Sigmoid colon (tissue), 7 donors: ENCODE data around the gene SORCS2. TPM values are rescaled to one million over a fixed set of nuclear protein-coding genes. Genes with fewer than 3 reads are reported as not detected.

Experiments
- DNase-seq: peaks from one replicate; pipeline ENCODE4 v3.0.0-alpha.2; 2019
- H3K27ac ChIP-seq, 4 donors: fragments of 200-600 bp; sonication (generic); one replicate each; pipeline ENCODE4 v1.5.1; 2016 to 2019; ENCODE audit warnings: mild to moderate bottlenecking in 1 of 4
- H3K27me3 ChIP-seq, 3 donors: fragments of 200-600 bp; sonication (generic); one replicate each; pipeline ENCODE4 v1.5.1; 2019; ENCODE audit warnings: mild to moderate bottlenecking in 1 of 3
- H3K36me3 ChIP-seq, 4 donors: fragments of 200-600 bp; sonication (generic); one replicate each; pipeline ENCODE4 v1.5.1; 2016 to 2019
- H3K4me1 ChIP-seq, 4 donors: fragments of 200-600 bp; sonication (generic); one replicate each; pipeline ENCODE4 v1.5.1; 2017 to 2019
- H3K4me3 ChIP-seq, 4 donors: fragments of 200-600 bp; sonication (generic); one replicate each; pipeline ENCODE4 v1.5.1; 2017 to 2019; ENCODE audit warnings: mild to moderate bottlenecking in 2 of 4, moderate library complexity in 1 of 4
- H3K9me3 ChIP-seq, 4 donors: fragments of 200-600 bp in 3 of 4; sonication (generic) in 3 of 4; one replicate each; pipeline versions ENCODE4 v1.5.1 to v1.6.1; 2013 to 2019
- EP300 ChIP-seq, 4 donors: sonication (generic); formaldehyde crosslinking; IDR thresholded peaks; one replicate each; pipeline ENCODE4 v1.6.1; 2017; ENCODE audit warnings: antibody characterized with exemption in 4 of 4
- POLR2A ChIP-seq, 2 donors: fragments of 450-650 bp; IDR thresholded peaks; one replicate each; pipeline ENCODE4 v1.6.1; 2016; ENCODE audit warnings: antibody characterized with exemption in 2 of 2, mild to moderate bottlenecking in 2 of 2, moderate library complexity in 2 of 2
- POLR2AphosphoS5 ChIP-seq, 4 donors: sonication (generic); formaldehyde crosslinking; IDR thresholded peaks; one replicate each; pipeline ENCODE4 v1.6.1; 2017; ENCODE audit warnings: antibody characterized with exemption in 4 of 4
- WGBS, 2 donors: extraction: QIAGEN DNeasy Blood & Tissue Kit; methylation state at CpG; one replicate each; pipeline ENCODE4 v1.1.7; 2013; 5-methylcytosine and 5-hydroxymethylcytosine counted together
- intact Hi-C: fragments of 100-400 bp; cut with DNase I; formaldehyde crosslinking; loops from one replicate; pipeline ENCODE4 v1.15.1; 2023
- polyA plus RNA-seq, 3 donors: library from polyadenylated mRNA; stranded (reverse); fragments of 200-250 nt; gene quantifications; one replicate each; pipeline ENCODE4 v1.2.3, GENCODE V29; 2013
- total RNA-seq, 4 donors: library from RNA; depleted of rRNA; stranded (reverse); fragments of >200 nt; gene quantifications; one replicate each; pipeline ENCODE4 v1.1.0, GENCODE V29; 2016
- TF ChIP-seq, protein P1 (sequence below), 4 experiments: fragments of 450-650 bp in 3 of 4; fragments of 200-600 bp in 1 of 4; IDR thresholded peaks; one replicate each; pipeline ENCODE4 v1.5.1; 2016 to 2019; ENCODE audit warnings: antibody characterized with exemption in 4 of 4, mild to moderate bottlenecking in 3 of 4, moderate library complexity in 2 of 4
- donor health status: healthy with polysubstance abuse.
- donor health status: Bipolar disorder and iron deficiency.
- donor health status: healthy.

Gene SORCS2
- total and polyA plus RNA-seq, 7 donors: 1.8 to 6.4 (median 3.9) TPM; not detected in 2

DNA sequence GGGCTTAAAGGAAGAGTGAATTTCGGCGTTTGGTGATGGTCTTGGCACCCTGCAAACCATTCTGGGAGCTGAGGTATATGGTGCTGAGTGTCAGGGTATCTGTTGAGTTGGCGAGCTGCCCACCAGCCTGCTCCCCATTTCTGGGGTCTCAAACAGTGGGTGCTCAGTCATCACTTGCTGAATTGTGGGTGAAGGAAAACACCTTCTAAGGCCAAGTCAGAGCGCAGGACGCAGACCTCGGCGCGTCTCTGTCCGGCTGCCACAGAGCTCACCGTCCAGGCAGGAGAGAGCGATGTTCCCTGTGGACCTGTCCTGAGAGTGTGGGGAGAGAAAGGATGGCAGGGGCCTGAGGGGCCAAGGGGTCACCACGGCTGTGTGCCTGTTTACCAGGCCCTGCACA, 111.2 kb downstream of the SORCS2 start:
- Histone ChIP-seq H3K27ac (no peak overlapping the region), H3K9me3 (no peaks in the 10 kb centered on the region), H3K36me3 (no peaks in the 10 kb centered on the region), H3K4me1 (no peaks in the 10 kb centered on the region), H3K27me3 (no peaks in the 10 kb centered on the region), H3K4me3 (no peak overlapping the region)
- DNase-seq: no peak
- 90 to 92% methylated on average over 12 of the region's 12 CpGs for WGBS, 2 donors
- no peak for TF ChIP-seq EP300 (IDR thresholded peaks at IDR 0.05)
- TF ChIP-seq POLR2A (IDR thresholded peaks at IDR 0.05): no peak
- TF ChIP-seq POLR2AphosphoS5 (IDR thresholded peaks at IDR 0.05): no peak
- TF ChIP-seq, protein P1, sequence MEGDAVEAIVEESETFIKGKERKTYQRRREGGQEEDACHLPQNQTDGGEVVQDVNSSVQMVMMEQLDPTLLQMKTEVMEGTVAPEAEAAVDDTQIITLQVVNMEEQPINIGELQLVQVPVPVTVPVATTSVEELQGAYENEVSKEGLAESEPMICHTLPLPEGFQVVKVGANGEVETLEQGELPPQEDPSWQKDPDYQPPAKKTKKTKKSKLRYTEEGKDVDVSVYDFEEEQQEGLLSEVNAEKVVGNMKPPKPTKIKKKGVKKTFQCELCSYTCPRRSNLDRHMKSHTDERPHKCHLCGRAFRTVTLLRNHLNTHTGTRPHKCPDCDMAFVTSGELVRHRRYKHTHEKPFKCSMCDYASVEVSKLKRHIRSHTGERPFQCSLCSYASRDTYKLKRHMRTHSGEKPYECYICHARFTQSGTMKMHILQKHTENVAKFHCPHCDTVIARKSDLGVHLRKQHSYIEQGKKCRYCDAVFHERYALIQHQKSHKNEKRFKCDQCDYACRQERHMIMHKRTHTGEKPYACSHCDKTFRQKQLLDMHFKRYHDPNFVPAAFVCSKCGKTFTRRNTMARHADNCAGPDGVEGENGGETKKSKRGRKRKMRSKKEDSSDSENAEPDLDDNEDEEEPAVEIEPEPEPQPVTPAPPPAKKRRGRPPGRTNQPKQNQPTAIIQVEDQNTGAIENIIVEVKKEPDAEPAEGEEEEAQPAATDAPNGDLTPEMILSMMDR (IDR thresholded peaks at IDR 0.05): no peak
- intact Hi-C loops: no loop called here

DNA sequence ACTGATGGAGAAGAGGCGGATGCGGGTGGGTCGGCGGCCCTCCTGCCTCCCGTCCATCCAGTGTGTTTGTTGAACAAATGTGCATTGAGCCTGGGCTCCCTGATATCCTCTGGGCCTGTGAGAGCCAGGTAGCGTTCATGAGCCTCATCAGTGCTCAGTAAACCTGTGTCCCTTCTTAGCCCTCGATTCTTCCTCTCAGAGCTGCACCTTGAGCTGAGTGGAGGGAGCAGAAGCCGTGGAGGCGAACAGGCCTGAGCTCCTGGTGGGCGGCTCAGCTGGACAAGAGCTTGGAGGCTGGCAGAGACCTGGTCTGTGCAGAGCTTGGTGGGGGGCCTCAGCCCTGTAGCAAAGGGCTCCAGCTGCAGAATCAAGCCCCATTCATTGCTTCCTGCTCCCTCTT, 112.1 kb downstream of the SORCS2 start:
- Histone ChIP-seq H3K36me3 (no peaks in the 10 kb centered on the region), H3K4me1 (no peaks in the 10 kb centered on the region), H3K27ac (no peak overlapping the region), H3K27me3 (no peaks in the 10 kb centered on the region), H3K4me3 (no peak overlapping the region), H3K9me3 (no peaks in the 10 kb centered on the region)
- WGBS, 2 donors: 85 to 86% methylated on average over 10 of the region's 10 CpGs
- DNase-seq: no peak
- TF ChIP-seq POLR2AphosphoS5 (IDR thresholded peaks at IDR 0.05) (no peak), POLR2A (IDR thresholded peaks at IDR 0.05) (no peak), EP300 (IDR thresholded peaks at IDR 0.05) (no peak)
- TF ChIP-seq, protein P1 (IDR thresholded peaks at IDR 0.05): no peak
- intact Hi-C loops: no loop called here

DNA sequence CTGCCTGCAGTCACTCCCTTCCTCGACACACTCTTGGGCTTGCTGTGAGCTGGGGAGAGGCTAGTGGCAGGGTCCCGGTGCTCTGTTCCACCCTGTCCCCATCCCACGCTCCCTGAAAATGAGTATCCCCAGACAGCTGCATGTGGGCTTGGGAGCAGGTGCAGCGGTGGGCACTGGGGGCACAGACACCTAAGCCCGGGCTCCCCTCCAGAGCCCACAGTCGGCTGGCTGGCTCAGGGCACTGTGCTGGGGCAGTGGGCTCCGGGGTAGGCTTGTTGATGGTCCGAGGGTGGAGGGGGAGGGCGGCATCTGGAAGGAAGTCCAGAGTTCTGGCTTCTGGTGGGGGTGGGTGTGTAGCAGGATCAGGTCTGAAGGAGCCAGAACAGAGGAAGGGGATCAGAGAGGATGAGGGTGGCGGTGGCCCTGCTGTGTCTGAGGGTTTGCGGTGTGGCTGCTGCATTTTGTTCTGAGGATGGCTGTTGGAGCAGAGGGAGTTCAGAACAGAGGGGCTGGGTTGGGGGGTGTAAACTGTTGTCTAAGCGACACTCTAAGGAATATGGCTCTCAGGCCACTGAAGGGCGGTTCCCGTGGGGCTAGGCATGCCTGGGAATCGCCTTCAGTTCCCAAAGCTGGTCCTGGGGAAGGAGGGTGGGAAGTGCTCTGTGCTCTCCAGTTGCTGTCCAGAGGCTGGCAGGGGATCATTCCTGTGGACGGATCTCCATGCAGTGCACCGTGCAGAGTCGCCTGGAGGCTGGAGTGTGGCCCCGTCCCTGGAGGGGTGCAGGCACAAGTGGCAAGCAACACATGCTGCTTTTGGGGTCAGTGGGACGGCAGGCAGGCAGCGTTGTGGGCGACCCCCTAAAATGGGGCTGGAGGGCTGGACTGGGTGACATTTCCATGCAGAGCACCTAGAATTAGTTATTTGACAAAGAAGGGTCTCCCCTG, 114.0 kb downstream of the SORCS2 start:
- intact Hi-C loops: no loop called here
- DNase-seq: no peak
- no peak overlapping the region for H3K27ac ChIP-seq
- H3K27me3 ChIP-seq: no peaks in the 10 kb centered on the region
- no peaks in the 10 kb centered on the region for H3K36me3 ChIP-seq
- no peaks in the 10 kb centered on the region for H3K9me3 ChIP-seq
- TF ChIP-seq, protein P1 (IDR thresholded peaks at IDR 0.05): no peak
- no peak for TF ChIP-seq EP300 (IDR thresholded peaks at IDR 0.05)
- no peak for TF ChIP-seq POLR2A (IDR thresholded peaks at IDR 0.05)
- TF ChIP-seq POLR2AphosphoS5 (IDR thresholded peaks at IDR 0.05): no peak
- H3K4me1 ChIP-seq: no peaks in the 10 kb centered on the region
- H3K4me3 ChIP-seq: no peak overlapping the region
- 68 to 74% methylated on average over 22 of the region's 22 CpGs for WGBS, 2 donors

DNA sequence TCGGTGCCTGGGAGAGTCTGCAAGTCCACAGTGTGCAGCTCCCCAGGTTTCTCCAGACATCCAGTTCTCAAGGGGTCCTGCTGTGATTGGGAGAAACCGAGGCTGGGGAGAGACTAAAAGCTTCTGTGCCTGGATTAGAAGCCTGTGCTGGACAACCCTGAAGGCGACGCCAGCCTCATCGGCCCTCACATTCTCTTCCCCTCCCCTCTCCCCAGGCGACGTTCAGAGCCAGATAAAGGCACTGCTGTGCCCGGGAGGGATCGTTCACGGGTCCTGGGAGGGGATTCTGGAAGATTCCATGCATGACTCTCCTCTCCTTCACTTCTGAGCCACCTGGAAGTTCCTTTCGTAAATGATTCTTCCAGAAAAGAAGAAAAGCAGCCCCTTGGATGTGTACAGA, 114.6 kb downstream of the SORCS2 start:
- no peaks in the 10 kb centered on the region for H3K4me1 ChIP-seq
- H3K27me3 ChIP-seq: no peaks in the 10 kb centered on the region
- 59 to 65% methylated on average over 11 of the region's 11 CpGs for WGBS, 2 donors
- no peaks in the 10 kb centered on the region for H3K9me3 ChIP-seq
- H3K4me3 ChIP-seq: no peak overlapping the region
- no peak overlapping the region for H3K27ac ChIP-seq
- intact Hi-C loops: no loop called here
- TF ChIP-seq POLR2AphosphoS5 (IDR thresholded peaks at IDR 0.05): no peak
- TF ChIP-seq EP300 (IDR thresholded peaks at IDR 0.05): no peak
- no peak for TF ChIP-seq POLR2A (IDR thresholded peaks at IDR 0.05)
- TF ChIP-seq, protein P1 (IDR thresholded peaks at IDR 0.05): no peak
- DNase-seq: no peak
- no peaks in the 10 kb centered on the region for H3K36me3 ChIP-seq
